Gastrocnemius medialis (tissue), 4 donors: ENCODE data around the gene YWHAG. TPM values are rescaled to one million over a fixed set of nuclear protein-coding genes. Genes with fewer than 3 reads are reported as not detected.

Experiments
- ATAC-seq, 2 donors: fragments of 150-250 bp; one replicate each; pipeline ENCODE4 v1.9.1; 2016
- DNase-seq, 2 donors: peaks; one replicate each; pipeline ENCODE4 v3.0.0-alpha.2; 2019
- H3K27ac ChIP-seq, 4 donors: fragments of 200-600 bp; sonication (generic); 1 replicate in 1 of 4; 2 replicates in 3 of 4; pipeline ENCODE4 v1.5.1; 2016 to 2018; ENCODE audit warnings: mild to moderate bottlenecking in 2 of 4, moderate library complexity in 1 of 4
- H3K27me3 ChIP-seq, 3 donors: fragments of 200-600 bp; sonication (generic) in 2 of 3; 1 replicate in 1 of 3; 2 replicates in 2 of 3; pipeline versions ENCODE4 v1.5.1 to v1.6.0; 2016 to 2019; ENCODE audit warnings: mild to moderate bottlenecking in 1 of 3, moderate library complexity in 1 of 3
- H3K36me3 ChIP-seq, 2 donors: fragments of 200-600 bp; sonication (generic) in 1 of 2; one replicate each; pipeline ENCODE4 v1.5.1; 2017 to 2018
- H3K4me1 ChIP-seq, 2 donors: fragments of 200-600 bp; sonication (generic) in 1 of 2; one replicate each; pipeline ENCODE4 v1.5.1; 2016 to 2017; ENCODE audit warnings: mild to moderate bottlenecking in 2 of 2
- H3K4me3 ChIP-seq, 4 donors: fragments of 200-600 bp; sonication (generic) in 3 of 4; 1 replicate in 1 of 4; 2 replicates in 3 of 4; pipeline ENCODE4 v1.5.1; 2016 to 2019; ENCODE audit warnings: mild to moderate bottlenecking in 2 of 4
- H3K9me3 ChIP-seq, 3 donors: fragments of 200-600 bp; sonication (generic) in 2 of 3; 1 replicate in 1 of 3; 2 replicates in 2 of 3; pipeline ENCODE4 v1.5.1; 2016 to 2019
- POLR2A ChIP-seq, 2 donors: fragments of 450-650 bp; IDR thresholded peaks; one replicate each; pipeline ENCODE4 v1.6.1; 2017; ENCODE audit warnings: antibody characterized with exemption in 2 of 2, mild to moderate bottlenecking in 2 of 2, moderate library complexity in 2 of 2
- in situ Hi-C, 4 donors: fragments of 200-750 bp; cut with MboI; loops; one replicate each; pipeline versions ENCODE4 v1.15.0 to v1.8.0; 2017; ENCODE audit warnings: low sequenced_read_pairs in 4 of 4
- intact Hi-C: fragments of 100-400 bp; cut with DNase I; formaldehyde crosslinking; loops from one replicate; pipeline ENCODE4 v1.15.1; 2023; ENCODE audit warnings: low total_unique reads
- total RNA-seq, 4 donors: library from RNA; depleted of rRNA; stranded (reverse); fragments of >200 nt; gene quantifications; one replicate each; pipeline versions ENCODE4 v1.1.0 to v1.2.3, GENCODE V29; 2016
- TF ChIP-seq, protein P1 (sequence below), 5 experiments: fragments of 450-650 bp in 3 of 5; fragments of 200-600 bp in 2 of 5; sonication (generic) in 2 of 5; IDR thresholded peaks in 4 of 5; conservative IDR thresholded peaks in 1 of 5; 1 replicate in 4 of 5; 2 replicates in 1 of 5; pipeline ENCODE4 v1.5.1; 2016 to 2019; ENCODE audit warnings: antibody characterized with exemption in 5 of 5, mild to moderate bottlenecking in 3 of 5, moderate library complexity in 3 of 5

The YWHAG gene
- total RNA-seq, 4 donors from 2014 or later, result 119 to 262 (median 179) TPM

DNA sequence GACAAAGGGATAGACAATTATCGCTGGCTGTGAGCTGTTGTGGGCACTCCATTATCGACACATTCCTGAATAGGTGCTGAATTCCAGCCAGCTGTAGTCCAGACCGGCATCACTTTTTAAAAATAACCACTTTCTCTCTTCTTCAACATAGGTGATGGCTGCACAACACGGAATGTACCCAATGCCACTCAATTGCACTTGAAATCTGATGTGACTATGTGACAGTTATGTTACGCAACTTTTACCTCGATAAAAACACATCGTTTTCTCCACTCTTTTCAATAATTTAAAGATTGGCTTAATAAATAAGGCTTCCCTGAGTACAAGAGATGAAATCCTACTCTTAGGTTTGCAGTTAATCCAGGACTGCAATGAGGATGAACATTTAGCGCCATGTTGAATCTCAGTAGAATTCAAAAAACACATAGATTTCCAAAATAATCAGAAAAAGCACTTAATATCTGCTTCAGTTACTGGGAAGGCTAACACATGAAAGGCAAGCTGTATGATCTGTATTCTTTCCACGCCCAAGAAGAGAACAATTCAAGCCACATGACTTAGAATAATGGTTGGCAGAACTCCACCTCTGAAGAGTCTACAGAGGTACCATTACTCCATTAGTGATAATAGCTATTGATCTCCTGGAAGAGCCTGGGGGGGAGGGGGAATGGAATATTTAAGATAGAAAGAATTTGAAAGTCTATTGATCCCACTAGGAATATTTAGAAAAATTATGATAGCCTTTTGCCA is 3.6 kb downstream of the YWHAG start:
- peak overlapping the region in 3 of 4 donors; percentile 5 to 15 (median 11) for H3K4me3 ChIP-seq
- in situ Hi-C loops, result loop anchor here in 1 of 4 donors (5.0 kb wide), 1 partner anchor 33 kb away; no protein-coding TSS in a partner anchor

DNA sequence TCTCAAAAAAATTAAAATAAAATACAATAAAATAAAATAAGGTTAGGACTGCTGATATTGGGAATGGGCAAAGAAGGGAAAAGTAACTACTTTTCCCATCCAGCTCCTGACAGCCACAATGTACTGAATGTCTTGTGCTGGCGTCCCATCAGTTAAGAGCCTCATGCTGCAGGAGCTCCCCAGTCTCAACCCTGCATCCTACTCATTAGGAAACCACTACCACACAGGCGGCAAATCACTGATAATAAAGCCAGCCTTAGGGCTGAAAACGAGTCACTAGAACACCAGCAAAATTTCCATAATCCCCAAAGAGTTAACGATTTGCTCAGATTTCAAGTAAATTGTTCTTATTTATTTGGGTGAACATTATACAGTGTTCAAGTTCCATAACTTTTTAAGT is 4.3 kb downstream of the YWHAG start:
- Histone ChIP-seq H3K27ac (peak overlapping the region; percentile 96 to 100 (median 98)), H3K9me3 (no peaks in the 10 kb centered on the region), H3K4me1 (peaks cover 79 to 82% of the 10 kb centered on the region in 2 donors), H3K36me3 (peaks cover 0 to 11% of the 10 kb centered on the region in 2 donors), H3K4me3 (peak overlapping the region in 3 of 4 donors; percentile 5 to 15 (median 11)), H3K27me3 (no peaks in the 10 kb centered on the region)
- TF ChIP-seq POLR2A (IDR thresholded peaks at IDR 0.05), result no peak
- TF ChIP-seq, protein P1, sequence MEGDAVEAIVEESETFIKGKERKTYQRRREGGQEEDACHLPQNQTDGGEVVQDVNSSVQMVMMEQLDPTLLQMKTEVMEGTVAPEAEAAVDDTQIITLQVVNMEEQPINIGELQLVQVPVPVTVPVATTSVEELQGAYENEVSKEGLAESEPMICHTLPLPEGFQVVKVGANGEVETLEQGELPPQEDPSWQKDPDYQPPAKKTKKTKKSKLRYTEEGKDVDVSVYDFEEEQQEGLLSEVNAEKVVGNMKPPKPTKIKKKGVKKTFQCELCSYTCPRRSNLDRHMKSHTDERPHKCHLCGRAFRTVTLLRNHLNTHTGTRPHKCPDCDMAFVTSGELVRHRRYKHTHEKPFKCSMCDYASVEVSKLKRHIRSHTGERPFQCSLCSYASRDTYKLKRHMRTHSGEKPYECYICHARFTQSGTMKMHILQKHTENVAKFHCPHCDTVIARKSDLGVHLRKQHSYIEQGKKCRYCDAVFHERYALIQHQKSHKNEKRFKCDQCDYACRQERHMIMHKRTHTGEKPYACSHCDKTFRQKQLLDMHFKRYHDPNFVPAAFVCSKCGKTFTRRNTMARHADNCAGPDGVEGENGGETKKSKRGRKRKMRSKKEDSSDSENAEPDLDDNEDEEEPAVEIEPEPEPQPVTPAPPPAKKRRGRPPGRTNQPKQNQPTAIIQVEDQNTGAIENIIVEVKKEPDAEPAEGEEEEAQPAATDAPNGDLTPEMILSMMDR (IDR thresholded peaks at IDR 0.05 in 4 of 5, conservative IDR thresholded peaks at IDR 0.05 in 1 of 5), result no peak
- intact Hi-C loops (no loop called here), in situ Hi-C loops (no loop called here)
- DNase-seq, result no peak
- no peak for ATAC-seq

More for the DNA sequence above, 3.6 kb downstream of the YWHAG start:
- TF ChIP-seq, protein P1 (IDR thresholded peaks at IDR 0.05 in 4 of 5, conservative IDR thresholded peaks at IDR 0.05 in 1 of 5), result no peak
- TF ChIP-seq POLR2A (IDR thresholded peaks at IDR 0.05), result no peak
- ATAC-seq (no peak), DNase-seq (no peak)
- H3K27ac ChIP-seq, result peak overlapping the region; percentile 96 to 100 (median 98)
- peaks cover 77 to 80% of the 10 kb centered on the region in 2 donors for H3K4me1 ChIP-seq
- no peaks in the 10 kb centered on the region for H3K9me3 ChIP-seq
- no peaks in the 10 kb centered on the region for H3K27me3 ChIP-seq
- H3K36me3 ChIP-seq, result peaks cover 0 to 5% of the 10 kb centered on the region in 2 donors
- intact Hi-C loops, result loop anchor here (5.0 kb wide), 1 partner anchor 178 kb away; no protein-coding TSS in a partner anchor

DNA sequence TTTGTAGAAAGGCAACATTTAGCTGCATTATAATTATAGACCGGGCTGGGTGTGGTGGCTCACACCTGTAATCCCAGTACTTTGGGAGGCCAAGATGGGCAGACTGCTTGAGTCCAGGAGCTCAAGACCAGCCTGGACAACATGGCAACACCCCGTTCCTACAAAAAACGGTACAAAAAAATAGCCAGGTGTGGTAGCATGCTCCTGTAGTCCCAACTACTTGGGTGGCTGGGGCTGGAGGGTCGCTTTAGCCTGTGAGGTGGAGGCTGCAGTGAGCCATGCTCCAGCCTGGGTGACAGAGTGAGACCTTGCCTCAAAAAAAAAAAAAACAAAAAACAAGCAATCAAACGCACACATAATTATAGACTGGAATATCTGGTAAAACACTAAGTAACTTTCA is 5.0 kb downstream of the YWHAG start:
- intact Hi-C loops (no loop called here), in situ Hi-C loops (no loop called here)
- Histone ChIP-seq H3K4me3 (no peak overlapping the region), H3K9me3 (no peaks in the 10 kb centered on the region), H3K4me1 (peaks cover 80 to 88% of the 10 kb centered on the region in 2 donors), H3K36me3 (peaks cover 0 to 13% of the 10 kb centered on the region in 2 donors), H3K27me3 (no peaks in the 10 kb centered on the region), H3K27ac (peak overlapping the region; percentile 96 to 100 (median 98))
- no peak for DNase-seq
- no peak for ATAC-seq
- TF ChIP-seq POLR2A (IDR thresholded peaks at IDR 0.05), result no peak
- TF ChIP-seq, protein P1 (IDR thresholded peaks at IDR 0.05 in 4 of 5, conservative IDR thresholded peaks at IDR 0.05 in 1 of 5), result no peak

DNA sequence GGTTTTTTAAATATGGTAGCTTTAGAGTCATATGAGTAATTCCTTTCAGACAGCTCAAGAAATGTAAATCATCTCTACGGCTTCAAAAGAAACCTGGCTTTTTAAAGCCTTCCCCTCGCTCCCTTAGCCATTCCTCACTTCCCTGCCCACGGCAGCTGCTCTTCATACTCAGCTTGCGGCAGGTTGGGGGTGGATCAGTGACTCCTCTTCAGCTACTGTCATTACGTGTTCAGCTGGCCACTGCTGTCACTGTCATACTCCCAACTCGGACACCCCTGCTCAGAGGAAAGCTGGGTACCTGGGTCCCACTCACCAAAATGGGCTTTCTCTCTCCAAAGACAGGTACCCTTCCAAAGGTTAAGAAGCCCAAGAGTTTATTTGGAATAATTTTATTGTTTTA is 6.6 kb downstream of the YWHAG start:
- peaks cover 91 to 98% of the 10 kb centered on the region in 2 donors for H3K4me1 ChIP-seq
- H3K9me3 ChIP-seq, result no peaks in the 10 kb centered on the region

More for the DNA sequence above, 6.6 kb downstream of the YWHAG start:
- TF ChIP-seq POLR2A (IDR thresholded peaks at IDR 0.05), result no peak
- TF ChIP-seq, protein P1 (IDR thresholded peaks at IDR 0.05 in 4 of 5, conservative IDR thresholded peaks at IDR 0.05 in 1 of 5), result no peak
- Histone ChIP-seq H3K36me3 (peaks cover 0 to 14% of the 10 kb centered on the region in 2 donors), H3K4me3 (peak overlapping the region in 2 of 4 donors; percentile 10), H3K27me3 (no peaks in the 10 kb centered on the region), H3K27ac (peak overlapping the region; percentile 79 to 100 (median 97))
- ATAC-seq, result peak; percentile 87 to 96
- peak; percentile 57 to 79 for DNase-seq
- intact Hi-C loops (loop anchor here (1.0 kb wide), 1 partner anchor 19 kb away; no protein-coding TSS in a partner anchor), in situ Hi-C loops (no loop called here)
